Measurements from ENCODE around the gene NOS1AP.

GRCh38 chr1:162187687-162188276 is 118.3 kb downstream of the NOS1AP start:
- TF ChIP-seq GATA3 (IDR thresholded peaks at IDR 0.05; ENCODE audit: low read depth, low read length): no peak
- no peak for TF ChIP-seq GATA2 (IDR thresholded peaks at IDR 0.05; ENCODE audit: low read depth, low read length)
